Calu3 (cell line): ENCODE results near the gene FA2H. TPM values are rescaled to one million over a fixed set of nuclear protein-coding genes. Genes with fewer than 3 reads are reported as not detected.

ENCODE experiments used
- BruUV-seq: library from RNA; stranded (reverse); fragments of 400-500 nt; replicated peaks from 2 replicates; lab custom pipeline; 2021; lab: Mats Ljungman, UMichigan
- CTCF ChIA-PET: fragments of 300-600 bp; sonication (Branson Sonifier 250); formaldehyde crosslinking; loops from one replicate; lab custom pipeline; 2022; ENCODE audit warnings: antibody characterized with exemption; lab: Charles Lee
- DNase-seq: peaks from one replicate; pipeline ENCODE4 v3.0.0; 2022
- H3K27ac Mint-ChIP-seq: one replicate; pipeline ENCODE4 v1.8.0; 2022; ENCODE audit warnings: mixed read lengths; ENCODE audit not compliant: unreplicated experiment
- H3K27me3 Mint-ChIP-seq: one replicate; pipeline ENCODE4 v1.8.0; 2022; ENCODE audit warnings: mixed read lengths; ENCODE audit not compliant: unreplicated experiment
- H3K36me3 Mint-ChIP-seq: one replicate; pipeline ENCODE4 v1.8.0; 2022; ENCODE audit warnings: mild to moderate bottlenecking, moderate library complexity, mixed read lengths; ENCODE audit not compliant: insufficient read depth, unreplicated experiment
- H3K4me1 Mint-ChIP-seq: one replicate; pipeline ENCODE4 v1.8.0; 2022; ENCODE audit warnings: mild to moderate bottlenecking, low read depth, mixed read lengths; ENCODE audit not compliant: unreplicated experiment
- H3K4me3 Mint-ChIP-seq: one replicate; pipeline ENCODE4 v1.8.0; 2022; ENCODE audit warnings: mild to moderate bottlenecking, low read depth, moderate library complexity, mixed read lengths; ENCODE audit not compliant: unreplicated experiment
- H3K9me3 Mint-ChIP-seq: one replicate; pipeline ENCODE4 v1.8.0; 2022; ENCODE audit warnings: low read depth, mixed read lengths; ENCODE audit not compliant: unreplicated experiment
- CTCF ChIP-seq: fragments of 200-600 bp; IDR thresholded peaks from one replicate; pipeline ENCODE4 v1.8.0; 2022; ENCODE audit warnings: antibody characterized with exemption; ENCODE audit not compliant: unreplicated experiment
- intact Hi-C: fragments of 100-400 bp; cut with micrococcal nuclease; formaldehyde crosslinking; loops from one replicate; pipeline ENCODE4 v1.10.0; 2022; ENCODE audit not compliant: unreplicated experiment
- total RNA-seq: library from RNA; stranded (reverse); gene quantifications from 2 replicates; pipeline ENCODE4 v1.2.3, GENCODE V29; 2022

Gene FA2H
- total RNA-seq, 1 experiment from 2014 or later: 74.2 TPM

- no peak for TF ChIP-seq CTCF
- CTCF ChIA-PET: interaction anchor here (0.5 to 1.2 kb wide), 11 partner anchors 11 to 60 kb away, joined by 3 to 10 read pairs (median 3); partner anchors contain the start of genes FA2H and MLKL
- H3K4me1 Mint-ChIP-seq: peaks cover 73% of the 10 kb centered on the region
- peak overlapping the region; percentile 98 for H3K27ac Mint-ChIP-seq
- H3K36me3 Mint-ChIP-seq: peaks cover 59% of the 10 kb centered on the region
- H3K27me3 Mint-ChIP-seq: no peaks in the 10 kb centered on the region
- peak overlapping the region; percentile 9 for H3K4me3 Mint-ChIP-seq
- no peaks in the 10 kb centered on the region for H3K9me3 Mint-ChIP-seq
- DNase-seq: peak; percentile 91
- TSS peak; percentile 23 for BruUV-seq
- intact Hi-C loops: loop anchor here (1.0 kb wide), 1 partner anchor 17 kb away; no protein-coding TSS in a partner anchor
Observed at GRCh38 chr16:74760007-74760767, 14.4 kb downstream of the FA2H start.

- Mint-ChIP-seq H3K27me3 (no peaks in the 10 kb centered on the region), H3K36me3 (peaks cover 63% of the 10 kb centered on the region), H3K4me3 (peak overlapping the region; percentile 9), H3K4me1 (peaks cover 76% of the 10 kb centered on the region), H3K27ac (peak overlapping the region; percentile 98), H3K9me3 (no peaks in the 10 kb centered on the region)
- no TSS peak for BruUV-seq
- intact Hi-C loops: no loop called here
- CTCF ChIA-PET: no interaction called here
- TF ChIP-seq CTCF: no peak
- no peak for DNase-seq
Observed at GRCh38 chr16:74759564-74759963, 15.1 kb downstream of the FA2H start.

- no peak for TF ChIP-seq CTCF
- no TSS peak for BruUV-seq
Observed at GRCh38 chr16:74758801-74759200, 15.8 kb downstream of the FA2H start.

GRCh38 chr16:74757349-74757748, 17.3 kb downstream of the FA2H start:
- H3K36me3 Mint-ChIP-seq: peaks cover 65% of the 10 kb centered on the region
- no peak for DNase-seq
- no peak overlapping the region for H3K4me3 Mint-ChIP-seq
- peak overlapping the region; percentile 44 for H3K27ac Mint-ChIP-seq
- no peaks in the 10 kb centered on the region for H3K9me3 Mint-ChIP-seq
- no TSS peak for BruUV-seq
- CTCF ChIA-PET: no interaction called here
- H3K4me1 Mint-ChIP-seq: peaks cover 71% of the 10 kb centered on the region
- no peak for TF ChIP-seq CTCF
- no peaks in the 10 kb centered on the region for H3K27me3 Mint-ChIP-seq
- intact Hi-C loops: no loop called here

More at GRCh38 chr16:74758801-74759200, 15.8 kb downstream of the FA2H start:
- intact Hi-C loops: no loop called here
- peak overlapping the region; percentile 98 for H3K27ac Mint-ChIP-seq
- H3K9me3 Mint-ChIP-seq: no peaks in the 10 kb centered on the region
- no peak for DNase-seq
- H3K27me3 Mint-ChIP-seq: no peaks in the 10 kb centered on the region
- H3K4me1 Mint-ChIP-seq: peaks cover 76% of the 10 kb centered on the region
- CTCF ChIA-PET: no interaction called here
- H3K4me3 Mint-ChIP-seq: no peak overlapping the region
- H3K36me3 Mint-ChIP-seq: peaks cover 63% of the 10 kb centered on the region
